ENCODE results near the gene IQSEC3.

The IQSEC3 gene

GRCh38 chr12:80681-81190, 14.2 kb downstream of the IQSEC3 start:
- no peak for DNase-seq (ENCODE audit: low spot score)

- DNase-seq (ENCODE audit: low spot score), result no peak
These were observed 16.2 kb downstream of the IQSEC3 start for GRCh38 chr12:82740-83139.

GRCh38 chr12:84056-84455, 17.5 kb downstream of the IQSEC3 start:
- DNase-seq (ENCODE audit: low spot score), result no peak

- DNase-seq (ENCODE audit: low spot score), result no peak
These were observed 18.7 kb downstream of the IQSEC3 start for GRCh38 chr12:85191-85666.

GRCh38 chr12:87315-87714, 20.7 kb downstream of the IQSEC3 start:
- no peak for DNase-seq (ENCODE audit: low spot score)

GRCh38 chr12:87856-88255, 21.3 kb downstream of the IQSEC3 start:
- no peak for DNase-seq (ENCODE audit: low spot score)

- DNase-seq (ENCODE audit: low spot score), result no peak
These were observed 23.1 kb downstream of the IQSEC3 start for GRCh38 chr12:89653-90052.

GRCh38 chr12:91213-91612, 24.6 kb downstream of the IQSEC3 start:
- no peak for DNase-seq (ENCODE audit: low spot score)

- DNase-seq (ENCODE audit: low spot score), result no peak
These were observed 26.9 kb downstream of the IQSEC3 start for GRCh38 chr12:93266-94005.

GRCh38 chr12:96543-96942, 30.0 kb downstream of the IQSEC3 start:
- no peak for DNase-seq (ENCODE audit: low spot score)

- DNase-seq (ENCODE audit: low spot score), result no peak
These were observed 32.4 kb downstream of the IQSEC3 start for GRCh38 chr12:98924-99352.

GRCh38 chr12:99605-100004, 33.0 kb downstream of the IQSEC3 start:
- DNase-seq (ENCODE audit: low spot score), result no peak

- DNase-seq (ENCODE audit: low spot score), result no peak
These were observed 35.7 kb downstream of the IQSEC3 start for GRCh38 chr12:101969-102878.

GRCh38 chr12:102879-103168, 36.3 kb downstream of the IQSEC3 start:
- no peak for DNase-seq (ENCODE audit: low spot score)

GRCh38 chr12:103169-103981, 36.8 kb downstream of the IQSEC3 start:
- DNase-seq (ENCODE audit: low spot score), result no peak

- peak; percentile 16 for DNase-seq (ENCODE audit: low spot score)
These were observed 38.0 kb downstream of the IQSEC3 start for GRCh38 chr12:104551-105081.

- DNase-seq (ENCODE audit: low spot score), result no peak
These were observed 39.1 kb downstream of the IQSEC3 start for GRCh38 chr12:105696-106095.

- DNase-seq (ENCODE audit: low spot score), result no peak
These were observed 39.6 kb downstream of the IQSEC3 start for GRCh38 chr12:106118-106591.

- no peak for DNase-seq (ENCODE audit: low spot score)
These were observed 42.0 kb downstream of the IQSEC3 start for GRCh38 chr12:108594-108993.

- no peak for DNase-seq (ENCODE audit: low spot score)
These were observed 42.9 kb downstream of the IQSEC3 start for GRCh38 chr12:109446-109845.

- DNase-seq (ENCODE audit: low spot score), result no peak
These were observed 43.3 kb downstream of the IQSEC3 start for GRCh38 chr12:109872-110271.
